ENCODE measurements around the gene ZFP57. TPM values are rescaled to one million over a fixed set of nuclear protein-coding genes. Genes with fewer than 3 reads are reported as not detected.

The ZFP57 gene
- polyA plus RNA-seq, 1 donor (not counting 4 experiments of a cell fraction or from before 2014, with no cell fraction given), result 17.4 TPM

DNA sequence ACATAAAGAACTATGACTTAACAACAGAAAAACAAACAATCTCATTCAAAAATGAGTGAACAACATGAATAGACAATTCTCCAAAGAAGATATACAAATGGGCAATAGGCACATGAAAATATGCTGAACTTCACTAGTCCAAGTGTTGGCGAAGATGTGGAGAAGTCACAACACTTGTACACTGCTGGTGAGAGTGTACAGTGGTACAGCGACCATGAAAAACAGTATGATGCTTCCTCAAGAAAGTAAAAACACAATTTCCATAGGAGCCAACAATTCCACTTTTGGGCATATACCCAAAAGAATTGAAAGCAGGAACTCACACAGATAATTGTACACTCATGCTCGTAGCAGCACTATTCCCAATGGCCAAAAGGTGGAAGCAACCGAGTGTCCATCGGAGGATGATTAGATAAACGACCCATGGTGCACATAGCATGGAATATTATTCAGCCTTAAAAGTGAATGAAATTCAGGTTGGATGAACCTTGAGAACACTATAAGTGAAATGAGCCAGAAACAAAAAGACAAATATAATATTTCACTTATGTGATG, 48.9 kb upstream of the ZFP57 start:
- H3K36me3 ChIP-seq (ENCODE audit: control insufficient read depth in 2 of 2, extremely low read depth in 1 of 2, insufficient read depth in 2 of 2, low read length in 2 of 2), result peaks cover 3 to 14% of the 10 kb centered on the region in 2 experiments
- no peaks in the 10 kb centered on the region for H4K20me1 ChIP-seq (ENCODE audit: control insufficient read depth, extremely low read depth, insufficient read depth, low read length)
- dilution Hi-C loops (cut with MboI; ENCODE audit: extremely low pct_ligation_motif_present, low sequenced_read_pairs), result no loop called here
- no peaks in the 10 kb centered on the region for H3K9me3 ChIP-seq (ENCODE audit: control insufficient read depth, low read depth, low read length)
- no peak overlapping the region for H3K4me2 ChIP-seq (ENCODE audit: control insufficient read depth, extremely low read depth, insufficient read depth, low read depth, low read length)
- H3K27me3 ChIP-seq (ENCODE audit: control insufficient read depth, extremely low read depth, insufficient read depth, low read length), result no peaks in the 10 kb centered on the region
- no peak overlapping the region for H3K4me3 ChIP-seq (ENCODE audit: control insufficient read depth in 2 of 3, extremely low read depth in 1 of 3, insufficient read depth in 2 of 3, low read depth in 1 of 3, low read length in 3 of 3)
- no peak for TF ChIP-seq CTCF (optimal IDR thresholded peaks at IDR 0.05 in 1 of 3, IDR thresholded peaks at IDR 0.05 in 1 of 3, conservative IDR thresholded peaks at IDR 0.05 in 1 of 3; ENCODE audit: extremely low read depth in 1 of 3, insufficient read depth in 2 of 3, low read length in 3 of 3)
- no peak for TF ChIP-seq EZH2 (IDR thresholded peaks at IDR 0.05; ENCODE audit: low read length)
- no peaks in the 10 kb centered on the region for H3K9me1 ChIP-seq (ENCODE audit: control insufficient read depth, extremely low read depth, insufficient read depth, low read length)
- FAIRE-seq, result no peak
- H3K9ac ChIP-seq (ENCODE audit: control insufficient read depth, extremely low read depth, insufficient read depth, low read length), result no peak overlapping the region
- DNase-seq (ENCODE audit: low read depth, low spot score), result no peak
- H3K4me1 ChIP-seq (ENCODE audit: control insufficient read depth, extremely low read depth, insufficient read depth, low read length), result peaks cover 8% of the 10 kb centered on the region
- H3K27ac ChIP-seq (ENCODE audit: control insufficient read depth, insufficient read depth, low read length), result no peak overlapping the region
- no peaks in the 10 kb centered on the region for H3K79me2 ChIP-seq (ENCODE audit: control insufficient read depth, insufficient read depth, low read length)
- H2AFZ ChIP-seq (ENCODE audit: control insufficient read depth, low read length), result no peak overlapping the region

DNA sequence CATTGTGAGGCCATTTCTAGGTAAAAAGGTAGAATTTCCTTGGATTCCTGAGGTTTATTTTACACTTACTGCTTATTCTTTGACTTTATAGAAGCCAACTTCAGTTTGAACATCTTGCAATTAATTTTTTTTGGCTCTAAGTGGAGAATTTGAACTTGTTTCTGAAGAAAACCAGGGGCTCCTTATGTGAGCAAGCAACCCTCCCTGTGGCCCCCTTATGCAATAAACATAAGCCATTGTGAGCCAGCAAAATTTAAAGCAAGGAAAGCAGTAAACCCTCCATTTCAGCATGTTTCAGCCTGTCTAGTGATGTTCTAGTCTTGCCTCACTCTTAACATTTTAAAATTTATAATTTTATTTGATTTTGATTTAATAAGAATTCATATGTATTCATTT, 47.9 kb upstream of the ZFP57 start:
- dilution Hi-C loops (cut with MboI; ENCODE audit: extremely low pct_ligation_motif_present, low sequenced_read_pairs), result no loop called here
- TF ChIP-seq EZH2 (IDR thresholded peaks at IDR 0.05; ENCODE audit: low read length) (no peak), CTCF (optimal IDR thresholded peaks at IDR 0.05 in 1 of 3, IDR thresholded peaks at IDR 0.05 in 1 of 3, conservative IDR thresholded peaks at IDR 0.05 in 1 of 3; ENCODE audit: extremely low read depth in 1 of 3, insufficient read depth in 2 of 3, low read length in 3 of 3) (no peak)
- DNase-seq (ENCODE audit: low read depth, low spot score), result no peak
- Histone ChIP-seq H3K36me3 (ENCODE audit: control insufficient read depth in 2 of 2, extremely low read depth in 1 of 2, insufficient read depth in 2 of 2, low read length in 2 of 2) (peaks cover 3 to 14% of the 10 kb centered on the region in 2 experiments), H3K9me1 (ENCODE audit: control insufficient read depth, extremely low read depth, insufficient read depth, low read length) (no peaks in the 10 kb centered on the region), H4K20me1 (ENCODE audit: control insufficient read depth, extremely low read depth, insufficient read depth, low read length) (no peaks in the 10 kb centered on the region), H3K4me2 (ENCODE audit: control insufficient read depth, extremely low read depth, insufficient read depth, low read depth, low read length) (no peak overlapping the region), H3K79me2 (ENCODE audit: control insufficient read depth, insufficient read depth, low read length) (peaks cover 4% of the 10 kb centered on the region), H3K9me3 (ENCODE audit: control insufficient read depth, low read depth, low read length) (no peaks in the 10 kb centered on the region), H3K27ac (ENCODE audit: control insufficient read depth, insufficient read depth, low read length) (no peak overlapping the region), H2AFZ (ENCODE audit: control insufficient read depth, low read length) (no peak overlapping the region), H3K4me1 (ENCODE audit: control insufficient read depth, extremely low read depth, insufficient read depth, low read length) (peaks cover 6% of the 10 kb centered on the region), H3K4me3 (ENCODE audit: control insufficient read depth in 2 of 3, extremely low read depth in 1 of 3, insufficient read depth in 2 of 3, low read depth in 1 of 3, low read length in 3 of 3) (no peak overlapping the region), H3K9ac (ENCODE audit: control insufficient read depth, extremely low read depth, insufficient read depth, low read length) (no peak overlapping the region), H3K27me3 (ENCODE audit: control insufficient read depth, extremely low read depth, insufficient read depth, low read length) (no peaks in the 10 kb centered on the region)
- no peak for FAIRE-seq
